Effector CD4-positive, alpha-beta T cell (primary cell): Measurements from ENCODE around the gene SLC5A11.

Experiments
- DNase-seq: peaks from one replicate; pipeline ENCODE4 v3.0.0-alpha.2; 2020

SLC5A11 gene

GRCh38 chr16:24919536-24919935, 73.8 kb downstream of the SLC5A11 start:
- no peak for DNase-seq

GRCh38 chr16:24920568-24920967, 74.8 kb downstream of the SLC5A11 start:
- DNase-seq = no peak

- no peak for DNase-seq
Observed at GRCh38 chr16:24921229-24921628, 75.5 kb downstream of the SLC5A11 start.

- DNase-seq = no peak
Observed at GRCh38 chr16:24925163-24925562, 79.4 kb downstream of the SLC5A11 start.

- no peak for DNase-seq
Observed at GRCh38 chr16:24929409-24929808, 83.6 kb downstream of the SLC5A11 start.

GRCh38 chr16:24930440-24930839, 84.7 kb downstream of the SLC5A11 start:
- no peak for DNase-seq

GRCh38 chr16:24931091-24931490, 85.3 kb downstream of the SLC5A11 start:
- DNase-seq = no peak

- no peak for DNase-seq
Observed at GRCh38 chr16:24935336-24935735, 89.6 kb downstream of the SLC5A11 start.

- no peak for DNase-seq
Observed at GRCh38 chr16:24936151-24936550, 90.4 kb downstream of the SLC5A11 start.

- no peak for DNase-seq
Observed at GRCh38 chr16:24939224-24939623, 93.5 kb downstream of the SLC5A11 start.

GRCh38 chr16:24939738-24940137, 94.0 kb downstream of the SLC5A11 start:
- DNase-seq = no peak

GRCh38 chr16:24943471-24943870, 97.7 kb downstream of the SLC5A11 start:
- no peak for DNase-seq

- no peak for DNase-seq
Observed at GRCh38 chr16:24944206-24944605, 98.4 kb downstream of the SLC5A11 start.

- no peak for DNase-seq
Observed at GRCh38 chr16:24946155-24946554, 100.4 kb downstream of the SLC5A11 start.

- DNase-seq = no peak
Observed at GRCh38 chr16:24950275-24950674, 104.5 kb downstream of the SLC5A11 start.

- DNase-seq = no peak
Observed at GRCh38 chr16:24953306-24953705, 107.5 kb downstream of the SLC5A11 start.

- no peak for DNase-seq
Observed at GRCh38 chr16:24953721-24954120, 108.0 kb downstream of the SLC5A11 start.

GRCh38 chr16:24954137-24954536, 108.4 kb downstream of the SLC5A11 start:
- no peak for DNase-seq

- no peak for DNase-seq
Observed at GRCh38 chr16:24955975-24956731, 110.4 kb downstream of the SLC5A11 start.

GRCh38 chr16:24957887-24958286, 112.1 kb downstream of the SLC5A11 start:
- DNase-seq = no peak
